Body of pancreas (tissue), 4 donors: ENCODE measurements around the gene SREBF2.

Experiments used
- CTCF ChIP-seq, 7 experiments: fragments of 450-650 bp in 4 of 7; fragments of 200-600 bp in 3 of 7; sonication (generic) in 3 of 7; IDR thresholded peaks; one replicate each; pipeline ENCODE4 v1.5.1; 2016 to 2019; ENCODE audit warnings: antibody characterized with exemption in 7 of 7
- POLR2A ChIP-seq, 3 donors: fragments of 450-650 bp; IDR thresholded peaks; one replicate each; pipeline ENCODE4 v1.6.1; 2016; ENCODE audit warnings: antibody characterized with exemption in 3 of 3, mild to moderate bottlenecking in 2 of 3

GRCh38 chr22:41932353-41932752, 99.4 kb downstream of the SREBF2 start:
- TF ChIP-seq CTCF (IDR thresholded peaks at IDR 0.05): no peak
- no peak for TF ChIP-seq POLR2A (IDR thresholded peaks at IDR 0.05)
